ENCODE measurements around the gene KIAA0232. TPM values are rescaled to one million over a fixed set of nuclear protein-coding genes. Genes with fewer than 3 reads are reported as not detected.

Gene KIAA0232
- total and polyA plus RNA-seq, 9 of the 15 experiments (the other 6 are each of a cell fraction or from before 2014, with no cell fraction given): 3.5 to 17.4 (median 13.0) TPM

DNA sequence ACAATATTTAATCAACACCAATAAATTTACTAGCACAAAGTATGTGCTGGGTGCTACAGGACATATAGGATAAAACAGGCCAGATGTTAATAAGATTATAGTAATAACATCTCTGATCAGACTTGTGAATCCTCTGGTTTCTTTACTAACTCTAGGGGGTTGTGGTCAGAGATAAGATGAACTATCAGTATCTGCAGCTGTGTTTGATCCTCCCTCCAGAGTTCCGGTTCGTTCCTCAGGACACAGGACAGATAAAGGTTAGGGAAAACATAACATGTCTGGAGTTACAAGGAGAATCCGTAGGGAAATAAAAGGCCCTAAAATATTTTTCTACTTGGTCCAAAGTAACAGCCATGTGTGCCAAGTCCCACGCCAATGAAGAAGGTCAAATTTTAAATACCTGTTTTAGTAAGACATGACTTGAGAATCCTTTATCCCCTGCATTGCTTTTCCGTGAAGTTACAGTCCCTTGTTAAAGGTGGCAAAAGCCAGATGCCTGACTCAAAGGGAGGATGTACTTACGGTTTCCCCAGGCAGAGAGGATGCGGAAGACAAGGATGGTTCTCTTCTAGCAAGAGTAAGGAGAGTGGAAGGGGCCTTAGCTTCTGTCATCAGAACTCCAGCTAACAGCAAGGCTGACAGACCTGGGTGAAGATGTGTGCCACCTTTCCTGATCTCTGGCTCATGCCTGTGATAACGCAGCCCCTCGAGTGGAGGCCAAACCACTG lies 44.4 kb downstream of the KIAA0232 start (continued):
- no peak for TF ChIP-seq MAFG (tag; conservative IDR thresholded peaks at IDR 0.05)
- TF ChIP-seq ZNF316 (IDR thresholded peaks at IDR 0.05): no peak
- TF ChIP-seq ZNF586 (CRISPR knock-in tag; conservative IDR thresholded peaks at IDR 0.05): no peak
- TF ChIP-seq, protein P1, sequence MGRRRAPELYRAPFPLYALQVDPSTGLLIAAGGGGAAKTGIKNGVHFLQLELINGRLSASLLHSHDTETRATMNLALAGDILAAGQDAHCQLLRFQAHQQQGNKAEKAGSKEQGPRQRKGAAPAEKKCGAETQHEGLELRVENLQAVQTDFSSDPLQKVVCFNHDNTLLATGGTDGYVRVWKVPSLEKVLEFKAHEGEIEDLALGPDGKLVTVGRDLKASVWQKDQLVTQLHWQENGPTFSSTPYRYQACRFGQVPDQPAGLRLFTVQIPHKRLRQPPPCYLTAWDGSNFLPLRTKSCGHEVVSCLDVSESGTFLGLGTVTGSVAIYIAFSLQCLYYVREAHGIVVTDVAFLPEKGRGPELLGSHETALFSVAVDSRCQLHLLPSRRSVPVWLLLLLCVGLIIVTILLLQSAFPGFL (CRISPR knock-in tag; IDR thresholded peaks at IDR 0.05): no peak
- TF ChIP-seq, protein P2, sequence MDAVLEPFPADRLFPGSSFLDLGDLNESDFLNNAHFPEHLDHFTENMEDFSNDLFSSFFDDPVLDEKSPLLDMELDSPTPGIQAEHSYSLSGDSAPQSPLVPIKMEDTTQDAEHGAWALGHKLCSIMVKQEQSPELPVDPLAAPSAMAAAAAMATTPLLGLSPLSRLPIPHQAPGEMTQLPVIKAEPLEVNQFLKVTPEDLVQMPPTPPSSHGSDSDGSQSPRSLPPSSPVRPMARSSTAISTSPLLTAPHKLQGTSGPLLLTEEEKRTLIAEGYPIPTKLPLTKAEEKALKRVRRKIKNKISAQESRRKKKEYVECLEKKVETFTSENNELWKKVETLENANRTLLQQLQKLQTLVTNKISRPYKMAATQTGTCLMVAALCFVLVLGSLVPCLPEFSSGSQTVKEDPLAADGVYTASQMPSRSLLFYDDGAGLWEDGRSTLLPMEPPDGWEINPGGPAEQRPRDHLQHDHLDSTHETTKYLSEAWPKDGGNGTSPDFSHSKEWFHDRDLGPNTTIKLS (IDR thresholded peaks at IDR 0.05; ENCODE audit: borderline replicate concordance, low read depth): no peak
- no peak for TF ChIP-seq BRCA1 (IDR thresholded peaks at IDR 0.05)
- TF ChIP-seq BRCA1 (CRISPR knock-in tag; IDR thresholded peaks at IDR 0.05): no peak
- peak; percentile 91 for TF ChIP-seq CBFA2T2 (conservative IDR thresholded peaks at IDR 0.05)
- no peak for TF ChIP-seq ZNF785 (CRISPR knock-in tag; IDR thresholded peaks at IDR 0.05)
- TF ChIP-seq KLF16 (IDR thresholded peaks at IDR 0.05): peak; percentile 83
- TF ChIP-seq, protein P3, sequence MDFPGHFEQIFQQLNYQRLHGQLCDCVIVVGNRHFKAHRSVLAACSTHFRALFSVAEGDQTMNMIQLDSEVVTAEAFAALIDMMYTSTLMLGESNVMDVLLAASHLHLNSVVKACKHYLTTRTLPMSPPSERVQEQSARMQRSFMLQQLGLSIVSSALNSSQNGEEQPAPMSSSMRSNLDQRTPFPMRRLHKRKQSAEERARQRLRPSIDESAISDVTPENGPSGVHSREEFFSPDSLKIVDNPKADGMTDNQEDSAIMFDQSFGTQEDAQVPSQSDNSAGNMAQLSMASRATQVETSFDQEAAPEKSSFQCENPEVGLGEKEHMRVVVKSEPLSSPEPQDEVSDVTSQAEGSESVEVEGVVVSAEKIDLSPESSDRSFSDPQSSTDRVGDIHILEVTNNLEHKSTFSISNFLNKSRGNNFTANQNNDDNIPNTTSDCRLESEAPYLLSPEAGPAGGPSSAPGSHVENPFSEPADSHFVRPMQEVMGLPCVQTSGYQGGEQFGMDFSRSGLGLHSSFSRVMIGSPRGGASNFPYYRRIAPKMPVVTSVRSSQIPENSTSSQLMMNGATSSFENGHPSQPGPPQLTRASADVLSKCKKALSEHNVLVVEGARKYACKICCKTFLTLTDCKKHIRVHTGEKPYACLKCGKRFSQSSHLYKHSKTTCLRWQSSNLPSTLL (IDR thresholded peaks at IDR 0.05): no peak
- TF ChIP-seq, protein P4, sequence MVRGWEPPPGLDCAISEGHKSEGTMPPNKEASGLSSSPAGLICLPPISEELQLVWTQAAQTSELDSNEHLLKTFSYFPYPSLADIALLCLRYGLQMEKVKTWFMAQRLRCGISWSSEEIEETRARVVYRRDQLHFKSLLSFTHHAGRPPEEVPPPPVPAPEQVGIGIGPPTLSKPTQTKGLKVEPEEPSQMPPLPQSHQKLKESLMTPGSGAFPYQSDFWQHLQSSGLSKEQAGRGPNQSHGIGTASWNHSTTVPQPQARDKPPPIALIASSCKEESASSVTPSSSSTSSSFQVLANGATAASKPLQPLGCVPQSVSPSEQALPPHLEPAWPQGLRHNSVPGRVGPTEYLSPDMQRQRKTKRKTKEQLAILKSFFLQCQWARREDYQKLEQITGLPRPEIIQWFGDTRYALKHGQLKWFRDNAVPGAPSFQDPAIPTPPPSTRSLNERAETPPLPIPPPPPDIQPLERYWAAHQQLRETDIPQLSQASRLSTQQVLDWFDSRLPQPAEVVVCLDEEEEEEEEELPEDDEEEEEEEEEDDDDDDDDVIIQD (CRISPR knock-in tag; IDR thresholded peaks at IDR 0.05): no peak
- peak; percentile 45 to 57; a peak in 3 of 4 replicates for TF ChIP-seq KDM1A (IDR thresholded peaks at IDR 0.05)
- TF ChIP-seq ZBTB1 (CRISPR knock-in tag; IDR thresholded peaks at IDR 0.05; ENCODE audit: borderline replicate concordance, low read depth): no peak
- no peak for TF ChIP-seq FOXK1 (CRISPR knock-in tag; IDR thresholded peaks at IDR 0.05; ENCODE audit: borderline replicate concordance)
- TF ChIP-seq ZNF165 (CRISPR knock-in tag; IDR thresholded peaks at IDR 0.05; ENCODE audit: borderline replicate concordance): no peak
- TF ChIP-seq, protein P5, sequence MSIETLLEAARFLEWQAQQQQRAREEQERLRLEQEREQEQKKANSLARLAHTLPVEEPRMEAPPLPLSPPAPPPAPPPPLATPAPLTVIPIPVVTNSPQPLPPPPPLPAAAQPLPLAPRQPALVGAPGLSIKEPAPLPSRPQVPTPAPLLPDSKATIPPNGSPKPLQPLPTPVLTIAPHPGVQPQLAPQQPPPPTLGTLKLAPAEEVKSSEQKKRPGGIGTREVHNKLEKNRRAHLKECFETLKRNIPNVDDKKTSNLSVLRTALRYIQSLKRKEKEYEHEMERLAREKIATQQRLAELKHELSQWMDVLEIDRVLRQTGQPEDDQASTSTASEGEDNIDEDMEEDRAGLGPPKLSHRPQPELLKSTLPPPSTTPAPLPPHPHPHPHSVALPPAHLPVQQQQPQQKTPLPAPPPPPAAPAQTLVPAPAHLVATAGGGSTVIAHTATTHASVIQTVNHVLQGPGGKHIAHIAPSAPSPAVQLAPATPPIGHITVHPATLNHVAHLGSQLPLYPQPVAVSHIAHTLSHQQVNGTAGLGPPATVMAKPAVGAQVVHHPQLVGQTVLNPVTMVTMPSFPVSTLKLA (conservative IDR thresholded peaks at IDR 0.05): peak in 1 of 2 experiments; percentile 30; a peak in 1 of 4 replicates
- no peak for TF ChIP-seq BCL6 (CRISPR knock-in tag; IDR thresholded peaks at IDR 0.05)
- peak in 1 of 2 experiments; percentile 55; a peak in 2 of 4 replicates for TF ChIP-seq FOXA3 (CRISPR knock-in tag; conservative IDR thresholded peaks at IDR 0.05 in 1 of 2, IDR thresholded peaks at IDR 0.05 in 1 of 2)
- TF ChIP-seq, protein P6, sequence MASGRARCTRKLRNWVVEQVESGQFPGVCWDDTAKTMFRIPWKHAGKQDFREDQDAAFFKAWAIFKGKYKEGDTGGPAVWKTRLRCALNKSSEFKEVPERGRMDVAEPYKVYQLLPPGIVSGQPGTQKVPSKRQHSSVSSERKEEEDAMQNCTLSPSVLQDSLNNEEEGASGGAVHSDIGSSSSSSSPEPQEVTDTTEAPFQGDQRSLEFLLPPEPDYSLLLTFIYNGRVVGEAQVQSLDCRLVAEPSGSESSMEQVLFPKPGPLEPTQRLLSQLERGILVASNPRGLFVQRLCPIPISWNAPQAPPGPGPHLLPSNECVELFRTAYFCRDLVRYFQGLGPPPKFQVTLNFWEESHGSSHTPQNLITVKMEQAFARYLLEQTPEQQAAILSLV (tag; IDR thresholded peaks at IDR 0.05): no peak

Measured in K562 (cell line).